Activated CD4-positive, alpha-beta memory T cell treated with anti-CD3 and anti-CD28 coated beads for 36 hours (primary cell): ENCODE data around the gene TEPSIN. TPM values are rescaled to one million over a fixed set of nuclear protein-coding genes. Genes with fewer than 3 reads are reported as not detected.

Experiments
- CTCF ChIA-PET: fragments of 350-600 bp; sonication (Branson Sonifier 250); formaldehyde crosslinking; loops from one replicate; lab custom pipeline; 2021; ENCODE audit warnings: antibody characterized with exemption, inconsistent platforms; lab: Charles Lee
- POLR2A ChIA-PET: fragments of 350-600 bp; sonication (Branson Sonifier 250); formaldehyde crosslinking; loops from one replicate; lab custom pipeline; 2021; ENCODE audit warnings: antibody characterized with exemption; lab: Charles Lee
- DNase-seq: peaks from one replicate; pipeline ENCODE4 v3.0.0-alpha.2; 2020
- H3K27ac Mint-ChIP-seq: one replicate; pipeline ENCODE4 v1.8.0; 2021; ENCODE audit warnings: mixed read lengths
- H3K27me3 Mint-ChIP-seq: one replicate; pipeline ENCODE4 v1.8.0; 2021; ENCODE audit warnings: mixed read lengths
- H3K36me3 Mint-ChIP-seq: one replicate; pipeline ENCODE4 v1.8.0; 2021; ENCODE audit warnings: mixed read lengths
- H3K4me1 Mint-ChIP-seq: one replicate; pipeline ENCODE4 v1.8.0; 2021; ENCODE audit warnings: low read depth, mixed read lengths
- H3K4me3 Mint-ChIP-seq: one replicate; pipeline ENCODE4 v1.8.0; 2021; ENCODE audit warnings: mild to moderate bottlenecking, mixed read lengths
- H3K9me3 Mint-ChIP-seq: one replicate; pipeline ENCODE4 v1.8.0; 2021; ENCODE audit warnings: mixed read lengths
- intact Hi-C: fragments of 100-400 bp; cut with micrococcal nuclease; formaldehyde crosslinking; loops from one replicate; pipeline ENCODE4 v1.15.1; 2023
- total RNA-seq, 2 experiments: library from RNA; stranded (reverse); gene quantifications; one replicate each; pipeline ENCODE4 v1.2.3, GENCODE V29; 2021

The TEPSIN gene
- total RNA-seq, 2 experiments from 2014 or later, result 20.0 to 24.6 TPM

DNA sequence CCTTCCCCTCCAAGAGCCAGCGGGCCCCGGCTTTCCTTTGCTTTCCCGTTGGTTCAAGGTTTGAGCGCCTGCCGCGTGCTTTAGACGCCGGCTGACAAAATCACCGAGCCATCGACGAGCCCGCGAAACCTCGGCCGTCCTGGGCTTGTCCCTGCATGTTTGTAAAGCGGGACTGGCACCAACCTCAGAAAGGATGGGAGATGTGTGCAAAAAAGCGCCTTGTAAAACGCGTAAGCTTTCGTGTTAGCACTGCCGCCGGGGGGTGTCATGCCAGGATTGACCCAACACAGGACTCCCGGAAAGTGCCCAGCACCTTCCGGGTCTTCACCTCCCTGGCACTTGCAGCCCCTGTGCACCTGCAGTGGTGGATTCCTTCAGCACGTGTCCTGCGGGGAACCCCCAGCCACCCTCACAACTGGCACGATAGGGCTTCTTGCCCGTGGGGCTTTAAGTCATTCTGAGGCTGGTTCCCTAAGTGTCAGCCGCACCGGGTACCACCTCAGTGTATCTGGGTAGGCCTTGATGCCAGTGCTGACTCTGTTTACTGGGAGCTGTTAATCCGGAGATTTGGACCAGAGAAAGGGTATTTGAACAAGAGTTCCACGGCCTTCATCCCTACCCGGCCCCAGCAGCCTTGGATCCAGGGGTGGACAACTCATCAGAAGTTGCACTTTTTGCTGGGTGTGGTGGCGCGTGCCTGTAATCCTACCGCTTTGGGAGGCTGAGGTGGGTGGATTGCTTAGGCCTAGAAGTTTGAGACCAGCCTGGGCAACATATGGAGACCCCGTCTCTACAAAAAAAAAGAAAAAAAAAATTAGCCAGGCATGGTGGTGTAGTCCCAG is 1.1 kb upstream of the TEPSIN start:
- intact Hi-C loops, result loop anchor here (1.0 kb wide), 1 partner anchor 17 kb away; no protein-coding TSS in a partner anchor
- Mint-ChIP-seq H3K4me1 (peaks cover 32% of the 10 kb centered on the region), H3K9me3 (no peaks in the 10 kb centered on the region), H3K4me3 (peak overlapping the region; percentile 96), H3K36me3 (peaks cover 8% of the 10 kb centered on the region), H3K27me3 (no peaks in the 10 kb centered on the region), H3K27ac (peak overlapping the region; percentile 92)
- ChIA-PET CTCF (interaction anchor here (0.7 to 2.0 kb wide), 6 partner anchors 17 to 349 kb away, joined by 3 to 9 read pairs (median 4); partner anchors contain the start of gene CEP131), POLR2A (interaction anchor here (0.8 to 2.4 kb wide), 6 partner anchors 10 to 216 kb away, joined by 3 to 16 read pairs (median 4); partner anchors contain the start of gene CEP131)
- peak; percentile 64 for DNase-seq

DNA sequence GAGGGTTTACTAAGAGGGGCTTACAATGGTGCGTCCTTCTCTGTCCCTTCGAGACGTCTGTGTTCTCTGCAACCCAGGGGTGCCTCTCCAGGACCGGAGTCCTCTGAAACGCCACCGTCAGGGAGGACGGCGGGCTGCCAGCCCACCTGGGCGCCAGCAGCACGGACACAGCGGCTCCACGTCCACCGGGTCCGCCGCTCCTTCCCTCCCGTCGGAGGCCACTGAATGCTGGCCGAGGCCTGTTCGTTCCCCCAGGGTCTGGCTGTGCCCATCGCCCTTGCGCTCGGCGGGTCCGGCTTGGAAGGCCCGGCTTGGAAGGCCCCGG is 403 bp downstream of the TEPSIN start:
- no peak for DNase-seq
- Mint-ChIP-seq H3K27me3 (no peaks in the 10 kb centered on the region), H3K36me3 (peaks cover 8% of the 10 kb centered on the region), H3K4me1 (peaks cover 28% of the 10 kb centered on the region), H3K9me3 (no peaks in the 10 kb centered on the region), H3K4me3 (peak overlapping the region; percentile 73), H3K27ac (no peak overlapping the region)
- ChIA-PET CTCF (interaction anchor here (1.5 to 2.0 kb wide), 3 partner anchors 16 to 246 kb away, joined by 5 to 9 read pairs (median 6); partner anchors contain the start of genes CEP131 and SLC38A10), POLR2A (interaction anchor here (0.7 to 2.4 kb wide), 9 partner anchors 9 to 214 kb away, joined by 3 to 16 read pairs (median 4); partner anchors contain the start of genes CEP131 and SLC38A10)
- intact Hi-C loops, result no loop called here

DNA sequence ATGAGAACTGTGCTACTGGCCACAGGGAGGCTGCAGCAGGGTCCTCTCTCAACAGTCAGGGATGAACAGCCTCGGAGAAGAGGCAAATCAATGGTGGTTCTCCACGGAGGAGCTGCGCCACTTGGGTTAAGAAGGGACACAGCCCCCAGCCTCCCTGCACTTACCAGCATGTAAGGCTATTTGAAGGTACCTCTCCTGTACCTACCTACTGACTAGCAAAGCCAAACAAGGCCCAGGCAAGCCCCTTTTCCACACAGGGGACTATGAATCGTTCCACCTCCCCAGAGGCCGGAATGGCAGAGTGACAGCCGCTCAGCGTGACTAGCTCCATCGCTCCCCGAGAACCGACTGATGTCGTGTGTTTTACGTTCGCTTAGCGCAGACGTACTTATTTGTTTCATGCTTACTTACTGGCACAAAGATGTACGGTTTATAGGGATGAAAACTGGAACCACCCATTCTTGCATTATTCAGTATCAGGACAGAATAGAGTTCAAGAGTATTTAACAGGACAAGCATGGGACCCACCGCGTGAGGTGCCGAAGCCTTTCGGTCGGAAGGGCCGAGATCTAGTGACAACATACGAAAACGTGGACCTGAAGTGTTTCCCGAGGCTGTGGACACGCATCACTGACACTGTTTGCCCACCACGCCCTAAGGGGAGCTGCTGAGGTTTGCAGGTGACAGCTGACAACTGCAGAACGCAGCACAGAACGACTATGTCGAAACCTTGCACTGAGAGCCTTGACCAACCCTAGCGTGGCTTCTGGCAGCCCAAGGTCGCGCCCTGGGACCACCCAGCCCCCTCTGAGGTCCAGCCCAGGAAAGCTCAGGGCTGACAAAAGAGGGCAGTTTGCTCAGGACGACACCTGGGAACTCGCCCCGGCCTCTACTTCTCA is 1.0 kb downstream of the TEPSIN start:
- ChIA-PET CTCF (interaction anchor here (1.6 to 2.0 kb wide), 2 partner anchors 57 to 247 kb away, joined by 5 to 9 read pairs; partner anchors contain the start of gene SLC38A10), POLR2A (interaction anchor here (1.0 to 2.4 kb wide), 5 partner anchors 9 to 94 kb away, joined by 3 to 16 read pairs (median 5); partner anchors contain the start of genes CEP131 and SLC38A10)
- DNase-seq, result no peak
- Mint-ChIP-seq H3K4me3 (peak overlapping the region; percentile 73), H3K27ac (no peak overlapping the region), H3K4me1 (peaks cover 28% of the 10 kb centered on the region), H3K36me3 (peaks cover 8% of the 10 kb centered on the region), H3K27me3 (no peaks in the 10 kb centered on the region), H3K9me3 (no peaks in the 10 kb centered on the region)
- intact Hi-C loops, result no loop called here

DNA sequence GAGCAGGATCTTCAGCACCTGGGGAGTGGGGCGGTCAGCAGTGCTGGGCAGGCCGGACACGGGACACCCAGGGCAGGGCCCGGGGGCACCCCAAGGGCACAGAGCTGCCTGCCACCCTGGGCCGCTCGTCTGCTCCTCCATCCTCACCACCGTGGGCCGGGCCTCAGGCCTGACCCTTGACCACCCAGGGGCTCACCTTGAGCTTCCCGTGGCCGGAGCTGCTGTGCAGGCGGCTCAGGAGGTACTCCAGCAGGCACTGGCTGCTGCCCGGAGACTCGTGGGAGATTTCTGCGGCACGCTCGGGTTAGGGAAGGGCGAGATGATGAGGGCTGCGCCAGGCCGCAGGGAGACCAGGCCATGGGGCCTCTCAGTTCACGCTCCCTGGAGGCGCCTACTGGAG is 2.1 kb downstream of the TEPSIN start:
- intact Hi-C loops, result no loop called here
- Mint-ChIP-seq H3K27me3 (no peaks in the 10 kb centered on the region), H3K9me3 (no peaks in the 10 kb centered on the region), H3K4me3 (no peak overlapping the region), H3K4me1 (peaks cover 24% of the 10 kb centered on the region), H3K36me3 (peaks cover 8% of the 10 kb centered on the region), H3K27ac (no peak overlapping the region)
- POLR2A ChIA-PET, result no interaction called here
- CTCF ChIA-PET, result no interaction called here
- DNase-seq, result no peak

DNA sequence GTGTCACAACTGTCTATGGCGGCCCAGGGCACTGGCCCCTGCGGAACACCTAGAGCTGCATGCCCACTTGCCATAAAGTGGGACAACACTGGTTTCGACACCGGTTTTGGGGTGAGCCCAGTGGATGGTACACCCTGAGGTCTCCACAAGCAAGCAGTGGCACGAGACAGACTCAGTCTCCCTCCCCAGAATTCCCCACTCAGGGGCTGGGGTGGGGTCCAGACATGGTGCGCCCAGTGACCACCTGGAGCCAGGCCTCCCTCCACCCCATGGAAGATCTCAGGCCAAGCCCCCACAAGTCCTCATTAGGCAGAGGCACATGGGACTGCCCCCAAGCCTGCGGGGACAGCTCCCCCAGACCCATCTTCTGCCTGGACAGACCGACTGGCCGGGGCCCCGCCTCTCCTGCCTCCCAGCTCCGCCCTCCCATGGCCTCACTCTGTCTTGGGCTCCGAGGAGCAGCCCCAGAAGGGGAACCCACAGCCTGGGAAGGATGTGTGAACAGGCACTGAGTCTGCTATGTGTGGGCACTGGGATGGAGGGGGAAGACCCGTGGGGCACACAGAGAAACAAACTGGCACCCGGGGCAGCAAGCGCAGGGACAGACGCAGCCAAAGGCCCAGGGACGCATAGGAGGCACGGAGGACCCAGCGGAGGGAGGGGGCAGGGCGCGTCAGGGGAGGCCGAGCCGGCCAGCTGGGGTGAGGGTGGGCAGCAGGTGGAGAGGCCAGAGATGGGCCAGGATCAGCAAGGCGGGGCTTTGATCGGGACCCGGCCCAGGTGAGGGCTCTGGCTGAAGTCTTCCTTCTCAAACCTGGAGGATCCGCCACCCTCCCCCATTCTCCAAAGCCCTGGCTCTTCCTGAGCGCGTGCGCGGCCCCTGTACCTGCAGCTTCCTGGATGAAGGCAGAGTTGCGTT is 2.8 kb downstream of the TEPSIN start:
- H3K9me3 Mint-ChIP-seq, result no peaks in the 10 kb centered on the region

DNA sequence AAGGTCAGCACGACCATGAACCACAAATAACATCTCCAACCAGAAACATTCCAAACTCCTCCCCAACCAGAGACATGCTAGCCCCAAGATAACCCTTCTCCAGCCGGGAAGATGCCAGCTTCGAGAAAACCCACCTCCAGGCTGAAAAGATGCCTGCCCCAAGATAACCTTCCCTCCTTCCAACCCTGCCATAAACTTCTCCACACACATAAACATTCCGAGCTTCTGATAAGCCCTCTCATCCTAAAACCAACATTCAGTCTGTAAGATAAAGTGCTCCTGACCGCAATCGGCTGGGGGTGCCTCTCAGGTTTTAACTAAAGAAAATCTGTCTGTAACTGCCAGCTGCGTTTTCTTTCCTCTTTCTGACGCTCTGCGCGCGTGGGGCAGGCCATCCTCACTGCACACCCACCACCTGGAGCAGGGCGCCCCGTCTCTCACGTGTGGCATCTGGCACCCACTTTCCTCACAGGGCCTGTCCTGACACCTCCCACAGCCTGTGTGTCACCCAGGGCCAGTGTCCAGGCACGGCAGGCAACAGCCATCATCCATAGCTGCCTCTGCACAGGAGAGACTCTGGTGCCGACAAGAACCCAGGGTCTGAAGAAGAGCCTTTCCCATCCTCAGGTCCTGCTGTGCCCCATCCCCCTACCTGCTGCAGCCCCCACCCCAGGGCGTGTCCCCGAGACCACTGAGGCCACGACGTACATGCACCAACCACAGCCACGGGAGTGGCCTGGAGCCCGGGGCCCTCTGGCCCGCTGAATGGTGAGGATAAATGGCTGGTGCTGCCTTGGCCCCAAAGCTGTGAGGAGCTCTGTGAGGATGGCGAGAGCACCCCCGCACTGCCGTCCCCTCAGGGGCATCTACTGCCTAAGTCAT is 3.7 kb downstream of the TEPSIN start:
- Mint-ChIP-seq H3K4me1 (peaks cover 13% of the 10 kb centered on the region), H3K27ac (no peak overlapping the region), H3K9me3 (no peaks in the 10 kb centered on the region), H3K27me3 (no peaks in the 10 kb centered on the region), H3K36me3 (peaks cover 10% of the 10 kb centered on the region), H3K4me3 (no peak overlapping the region)
- intact Hi-C loops, result no loop called here
- DNase-seq, result no peak
- ChIA-PET POLR2A (no interaction called here), CTCF (interaction anchor here (1.0 kb wide), 1 partner anchor 12 kb away, joined by 3 read pairs; the partner anchor contains the start of gene CEP131)

More for the DNA sequence above, 2.8 kb downstream of the TEPSIN start:
- Mint-ChIP-seq H3K36me3 (peaks cover 7% of the 10 kb centered on the region), H3K27ac (no peak overlapping the region), H3K4me1 (peaks cover 18% of the 10 kb centered on the region), H3K27me3 (no peaks in the 10 kb centered on the region), H3K4me3 (no peak overlapping the region)
- CTCF ChIA-PET, result interaction anchor here (1.0 kb wide), 1 partner anchor 13 kb away, joined by 3 read pairs; the partner anchor contains the start of gene CEP131
- DNase-seq, result no peak
- intact Hi-C loops, result no loop called here
- POLR2A ChIA-PET, result no interaction called here

DNA sequence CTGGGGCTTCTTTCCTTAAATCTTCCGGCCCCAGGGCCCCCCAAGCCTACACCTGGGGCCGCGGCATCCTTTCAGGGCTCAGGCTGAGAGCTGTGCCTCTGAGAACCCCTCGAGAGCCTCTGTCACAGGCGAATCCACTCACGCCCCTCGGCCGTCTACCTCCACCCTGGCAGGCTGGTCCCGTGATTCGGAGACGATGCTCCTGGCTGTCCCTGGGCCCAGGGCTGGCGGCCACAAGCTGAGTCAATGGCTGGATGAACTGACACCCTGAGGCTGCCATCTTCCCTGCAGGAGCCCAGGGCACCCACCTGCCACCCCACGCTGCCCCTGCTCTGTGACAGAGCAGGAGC is 4.4 kb downstream of the TEPSIN start:
- Mint-ChIP-seq H3K4me3 (no peak overlapping the region), H3K9me3 (no peaks in the 10 kb centered on the region), H3K4me1 (peaks cover 11% of the 10 kb centered on the region)

DNA sequence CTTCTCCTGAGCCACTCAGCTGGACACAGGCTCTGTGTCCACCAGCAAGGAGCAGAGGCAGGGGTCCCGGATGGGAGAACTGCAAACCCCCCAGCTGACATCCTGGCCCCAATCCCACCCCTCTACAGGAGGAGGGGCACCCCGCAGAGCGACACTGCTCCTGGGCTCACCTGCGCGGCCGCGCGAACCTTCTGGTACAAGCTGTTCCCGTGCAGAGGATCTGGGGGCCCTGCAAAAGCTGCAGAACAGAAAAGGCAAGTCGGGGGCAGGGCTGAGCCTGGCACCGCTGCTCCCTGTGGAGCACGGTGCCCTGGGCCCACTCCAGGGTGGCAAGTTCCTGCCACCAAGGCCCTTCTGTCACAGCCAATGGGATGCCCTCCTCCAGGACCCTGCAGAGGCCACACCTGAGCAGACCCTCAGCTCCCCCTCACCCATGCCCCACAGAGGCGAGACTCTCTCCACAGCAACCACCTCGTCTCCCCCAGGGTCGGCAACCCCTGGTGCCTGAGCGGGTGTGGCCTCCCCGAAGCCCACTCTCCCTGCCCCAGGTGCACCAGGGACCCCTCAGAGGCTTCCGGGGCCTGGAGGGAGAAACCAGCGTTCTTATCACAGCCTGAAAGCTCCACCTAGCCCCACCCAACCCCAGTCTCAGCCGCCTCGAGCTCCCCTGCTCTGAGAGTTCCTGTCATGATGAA is 4.9 kb downstream of the TEPSIN start:
- Mint-ChIP-seq H3K36me3 (peaks cover 14% of the 10 kb centered on the region), H3K4me1 (peaks cover 11% of the 10 kb centered on the region), H3K4me3 (no peak overlapping the region), H3K27me3 (no peaks in the 10 kb centered on the region), H3K27ac (no peak overlapping the region), H3K9me3 (no peaks in the 10 kb centered on the region)
- CTCF ChIA-PET, result no interaction called here
- POLR2A ChIA-PET, result no interaction called here
- DNase-seq, result no peak
- intact Hi-C loops, result no loop called here

More for the DNA sequence above, 4.4 kb downstream of the TEPSIN start:
- H3K27ac Mint-ChIP-seq, result no peak overlapping the region
- CTCF ChIA-PET, result no interaction called here
- POLR2A ChIA-PET, result no interaction called here
- peaks cover 15% of the 10 kb centered on the region for H3K36me3 Mint-ChIP-seq
- DNase-seq, result no peak
- intact Hi-C loops, result no loop called here
- H3K27me3 Mint-ChIP-seq, result no peaks in the 10 kb centered on the region

DNA sequence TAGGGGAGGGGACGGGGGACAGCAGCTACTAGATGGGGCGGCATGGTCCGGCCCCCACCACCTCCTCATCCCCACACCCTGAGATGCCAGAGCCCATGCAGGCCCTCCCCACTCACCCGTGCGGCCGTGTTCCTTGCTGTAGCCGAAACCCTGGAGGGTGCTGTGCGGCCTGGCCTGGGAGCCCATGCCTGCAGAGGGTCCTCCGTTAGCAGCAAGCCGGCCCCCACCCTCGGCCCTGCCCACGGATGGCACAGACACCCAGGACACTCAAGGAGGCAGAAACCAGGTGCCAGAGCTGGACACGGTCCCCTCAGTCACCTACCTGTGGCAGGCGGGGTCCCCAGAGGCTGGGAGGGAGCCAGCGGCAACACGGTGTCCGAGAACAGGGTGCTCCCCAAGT is 5.5 kb downstream of the TEPSIN start:
- H3K36me3 Mint-ChIP-seq, result peaks cover 13% of the 10 kb centered on the region
- POLR2A ChIA-PET, result no interaction called here
- CTCF ChIA-PET, result no interaction called here
- intact Hi-C loops, result no loop called here
- no peaks in the 10 kb centered on the region for H3K9me3 Mint-ChIP-seq
- no peak overlapping the region for H3K4me3 Mint-ChIP-seq
- no peak overlapping the region for H3K27ac Mint-ChIP-seq
- no peaks in the 10 kb centered on the region for H3K27me3 Mint-ChIP-seq
- peaks cover 11% of the 10 kb centered on the region for H3K4me1 Mint-ChIP-seq
- no peak for DNase-seq

DNA sequence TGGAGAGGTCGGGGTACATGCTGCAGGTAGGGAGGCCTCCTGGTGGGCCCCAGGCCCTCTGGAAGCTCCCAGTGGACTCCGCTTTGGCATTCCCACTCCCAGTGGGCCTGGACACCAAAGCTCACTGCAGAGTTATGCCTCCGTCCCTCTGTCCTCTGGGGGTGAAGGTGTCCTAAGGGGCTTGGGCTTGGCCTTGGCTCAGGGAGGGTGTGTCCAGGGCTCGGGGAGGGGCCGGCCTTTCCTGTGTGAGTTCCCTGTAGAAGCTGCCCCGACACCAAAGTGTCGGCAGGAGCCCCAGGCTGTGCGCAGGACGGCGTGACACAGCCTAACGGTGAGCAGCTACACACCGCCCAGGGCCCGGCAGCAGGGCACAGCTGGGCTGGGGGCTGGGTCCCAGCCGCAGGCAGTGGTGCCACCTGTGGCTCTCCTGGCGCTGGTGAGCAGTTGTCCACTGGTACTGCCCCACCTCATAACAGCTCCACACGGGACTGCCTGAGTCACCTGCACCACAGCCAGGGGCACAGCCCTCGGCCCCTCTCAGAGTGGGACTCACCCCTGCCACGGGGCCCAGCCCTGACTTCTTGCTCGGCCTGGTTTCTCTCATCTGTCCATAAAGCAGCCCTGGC is 6.1 kb downstream of the TEPSIN start:
- H3K4me1 Mint-ChIP-seq, result peaks cover 10% of the 10 kb centered on the region
- intact Hi-C loops, result no loop called here

More for the DNA sequence above, 6.1 kb downstream of the TEPSIN start:
- ChIA-PET CTCF (no interaction called here), POLR2A (no interaction called here)
- DNase-seq, result no peak
- no peak overlapping the region for H3K4me3 Mint-ChIP-seq
- no peak overlapping the region for H3K27ac Mint-ChIP-seq
- no peaks in the 10 kb centered on the region for H3K27me3 Mint-ChIP-seq
- H3K9me3 Mint-ChIP-seq, result no peaks in the 10 kb centered on the region
- H3K36me3 Mint-ChIP-seq, result peaks cover 15% of the 10 kb centered on the region
